Measurements from ENCODE around the gene FLNA. TPM values are rescaled to one million over a fixed set of nuclear protein-coding genes. Genes with fewer than 3 reads are reported as not detected.

Gene FLNA
- total RNA-seq, 2 donors from 2014 or later = 230 to 308 TPM

DNA sequence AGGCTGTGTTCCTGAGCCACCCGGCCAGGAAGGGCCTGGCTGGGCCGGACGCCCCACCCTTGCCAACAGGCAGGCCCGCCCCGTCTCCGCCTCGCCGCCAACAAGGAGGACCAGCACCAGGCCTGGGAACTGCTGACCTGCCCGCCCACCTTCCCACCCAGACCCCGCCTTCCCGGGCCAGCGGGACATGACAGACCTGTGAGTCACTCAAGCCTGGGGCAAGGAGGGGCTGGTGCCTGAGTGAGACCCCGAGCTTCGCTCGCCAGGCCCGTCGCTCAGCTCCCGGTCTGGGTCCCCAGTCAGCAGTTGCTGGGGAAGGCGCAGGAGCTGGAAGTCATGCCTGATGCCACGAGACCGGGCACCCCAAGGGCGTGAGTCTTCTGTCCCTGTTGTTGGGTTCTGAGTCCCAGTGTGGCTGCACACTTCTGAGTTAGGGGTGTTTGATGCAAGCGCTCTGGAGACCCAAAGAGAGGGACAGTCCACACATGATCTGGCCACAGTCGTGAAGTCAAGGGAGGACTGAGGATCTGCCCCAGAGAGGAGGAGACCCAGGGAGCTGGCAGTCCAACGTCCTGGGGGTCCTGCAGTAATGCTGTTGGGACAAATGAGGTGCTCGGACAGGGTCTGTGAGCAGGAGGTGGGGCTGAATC, 34.9 kb upstream of the FLNA start, which contains the start of gene DNASE1L1:
TSS of gene DNASE1L1 (minus strand) at position 33 of the 650 bp plus-strand sequence. CDS start 3,686 bp downstream, outside the sequence.
- no peaks in the 10 kb centered on the region for H3K36me3 ChIP-seq (replicated peaks in 1 of 2; ENCODE audit: insufficient read depth in 1 of 2, low read depth in 2 of 2)
- intact Hi-C loops (cut with DNase I) = no loop called here
- peak; percentile 50 to 81 (median 74) for DNase-seq
- no peak within 1 kb of the TSS for H3K4me3 ChIP-seq
- peak within 1 kb of the TSS in 2 of 4 donors; percentile 36 to 63 for H3K27ac ChIP-seq
- peak in 1 of 3 donors; percentile 24 for TF ChIP-seq POLR2A (IDR thresholded peaks at IDR 0.05)
- TF ChIP-seq, protein P1, sequence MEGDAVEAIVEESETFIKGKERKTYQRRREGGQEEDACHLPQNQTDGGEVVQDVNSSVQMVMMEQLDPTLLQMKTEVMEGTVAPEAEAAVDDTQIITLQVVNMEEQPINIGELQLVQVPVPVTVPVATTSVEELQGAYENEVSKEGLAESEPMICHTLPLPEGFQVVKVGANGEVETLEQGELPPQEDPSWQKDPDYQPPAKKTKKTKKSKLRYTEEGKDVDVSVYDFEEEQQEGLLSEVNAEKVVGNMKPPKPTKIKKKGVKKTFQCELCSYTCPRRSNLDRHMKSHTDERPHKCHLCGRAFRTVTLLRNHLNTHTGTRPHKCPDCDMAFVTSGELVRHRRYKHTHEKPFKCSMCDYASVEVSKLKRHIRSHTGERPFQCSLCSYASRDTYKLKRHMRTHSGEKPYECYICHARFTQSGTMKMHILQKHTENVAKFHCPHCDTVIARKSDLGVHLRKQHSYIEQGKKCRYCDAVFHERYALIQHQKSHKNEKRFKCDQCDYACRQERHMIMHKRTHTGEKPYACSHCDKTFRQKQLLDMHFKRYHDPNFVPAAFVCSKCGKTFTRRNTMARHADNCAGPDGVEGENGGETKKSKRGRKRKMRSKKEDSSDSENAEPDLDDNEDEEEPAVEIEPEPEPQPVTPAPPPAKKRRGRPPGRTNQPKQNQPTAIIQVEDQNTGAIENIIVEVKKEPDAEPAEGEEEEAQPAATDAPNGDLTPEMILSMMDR (IDR thresholded peaks at IDR 0.05) = no peak
- WGBS, 2 donors = 64 to 67% methylated on average over 3 to 6 of the region's 26 CpGs
- no peaks in the 10 kb centered on the region for H3K27me3 ChIP-seq
- ATAC-seq = peak; percentile 22
- H3K9me3 ChIP-seq = no peaks in the 10 kb centered on the region
- H3K4me1 ChIP-seq = peaks cover 12% of the 10 kb centered on the region

GRCh38 chrX:154408659-154409221, 34.3 kb upstream of the FLNA start:
- Histone ChIP-seq H3K27ac (peak overlapping the region in 2 of 4 donors; percentile 36 to 63), H3K9me3 (no peaks in the 10 kb centered on the region), H3K36me3 (replicated peaks in 1 of 2; ENCODE audit: insufficient read depth in 1 of 2, low read depth in 2 of 2) (no peaks in the 10 kb centered on the region), H3K4me1 (peaks cover 12% of the 10 kb centered on the region), H3K27me3 (no peaks in the 10 kb centered on the region), H3K4me3 (no peak overlapping the region)
- intact Hi-C loops (cut with DNase I) = no loop called here
- WGBS, 2 donors = 59 to 84% methylated on average over 5 to 10 of the region's 10 CpGs
- ATAC-seq = no peak
- no peak for DNase-seq
- TF ChIP-seq, protein P1 (IDR thresholded peaks at IDR 0.05) = no peak
- no peak for TF ChIP-seq POLR2A (IDR thresholded peaks at IDR 0.05)

DNA sequence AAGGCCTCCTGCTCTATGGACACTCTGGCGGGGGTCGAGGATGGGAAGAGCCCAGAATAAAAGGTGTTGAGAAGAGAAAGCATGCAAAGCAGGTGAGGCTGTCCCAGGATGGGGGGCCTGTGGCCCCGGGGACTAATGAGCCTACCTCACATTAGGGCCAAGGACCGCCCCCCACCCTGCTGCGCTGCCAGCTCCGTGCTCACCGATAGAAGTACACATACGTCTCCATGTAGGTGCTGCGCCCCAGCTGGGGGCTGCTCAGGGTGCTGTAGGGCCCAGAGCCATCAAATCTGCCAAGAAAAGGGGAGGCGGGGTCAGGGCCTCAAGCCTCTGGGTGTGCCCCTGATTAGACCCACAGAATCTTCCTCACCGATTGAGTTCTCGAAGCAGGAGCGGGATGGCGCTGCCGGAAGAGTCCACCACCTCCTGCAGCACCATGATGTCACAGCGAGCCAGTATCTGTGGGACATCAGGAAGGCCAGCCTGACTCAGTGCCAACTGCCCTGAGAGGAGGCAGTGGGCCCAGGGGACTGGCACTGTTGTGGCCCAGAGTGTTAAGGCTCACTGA, 30.3 kb upstream of the FLNA start:
- no peaks in the 10 kb centered on the region for H3K9me3 ChIP-seq
- 83 to 90% methylated on average over 3 to 12 of the region's 16 CpGs for WGBS, 2 donors
- no peak for ATAC-seq
- DNase-seq = no peak
- H3K27me3 ChIP-seq = no peaks in the 10 kb centered on the region
- TF ChIP-seq POLR2A (IDR thresholded peaks at IDR 0.05) = no peak
- TF ChIP-seq, protein P1 (IDR thresholded peaks at IDR 0.05) = no peak
- H3K36me3 ChIP-seq (replicated peaks in 1 of 2; ENCODE audit: insufficient read depth in 1 of 2, low read depth in 2 of 2) = no peaks in the 10 kb centered on the region
- no peak overlapping the region for H3K27ac ChIP-seq
- intact Hi-C loops (cut with DNase I) = no loop called here
- H3K4me3 ChIP-seq = no peak overlapping the region
- H3K4me1 ChIP-seq = peaks cover 19% of the 10 kb centered on the region

- 78 to 87% methylated on average over 4 of the region's 4 CpGs for WGBS, 2 donors
Measured at GRCh38 chrX:154403858-154404257, 29.4 kb upstream of the FLNA start.

More at GRCh38 chrX:154403858-154404257, 29.4 kb upstream of the FLNA start:
- TF ChIP-seq, protein P1 (IDR thresholded peaks at IDR 0.05) = no peak
- no peak for TF ChIP-seq POLR2A (IDR thresholded peaks at IDR 0.05)
- no peak for ATAC-seq
- Histone ChIP-seq H3K9me3 (no peaks in the 10 kb centered on the region), H3K4me3 (no peak overlapping the region), H3K27ac (no peak overlapping the region), H3K27me3 (no peaks in the 10 kb centered on the region), H3K4me1 (peaks cover 20% of the 10 kb centered on the region), H3K36me3 (replicated peaks in 1 of 2; ENCODE audit: insufficient read depth in 1 of 2, low read depth in 2 of 2) (no peaks in the 10 kb centered on the region)
- no peak for DNase-seq
- intact Hi-C loops (cut with DNase I) = no loop called here
